BJ (cell line): ENCODE data around the gene ADAMTS13. TPM values are rescaled to one million over a fixed set of nuclear protein-coding genes. Genes with fewer than 3 reads are reported as not detected.

Experiments
- CTCF ChIA-PET: fragments of 350-600 bp; formaldehyde crosslinking; extraction: SDS; loops from one replicate; lab custom pipeline; 2021; ENCODE audit warnings: antibody characterized with exemption, inconsistent platforms; lab: Yijun Ruan, JAX
- POLR2A ChIA-PET: fragments of 300-600 bp; sonication (Branson Sonifier 250); formaldehyde crosslinking; extraction: SDS; loops from one replicate; lab custom pipeline; 2021; ENCODE audit warnings: antibody characterized with exemption; lab: Charles Lee
- DNase-seq: peaks from one replicate; pipeline ENCODE4 v3.0.0-alpha.2; 2011; ENCODE audit warnings: low read depth
- H3K27me3 ChIP-seq: 2 replicates; pipeline ENCODE4 v1.6.0; 2011; ENCODE audit warnings: low read length; ENCODE audit not compliant: control insufficient read depth, insufficient read depth
- H3K36me3 ChIP-seq: 2 replicates; pipeline ENCODE4 v1.5.1; 2011; ENCODE audit warnings: low read length; ENCODE audit not compliant: control insufficient read depth, insufficient read depth
- H3K4me3 ChIP-seq: 2 replicates; pipeline ENCODE4 v1.5.1; 2011; ENCODE audit warnings: low read depth, mild to moderate bottlenecking, control low read depth, low read length
- CTCF ChIP-seq: IDR thresholded peaks from 2 replicates; pipeline ENCODE4 v1.5.1; 2011; ENCODE audit warnings: low read depth, mild to moderate bottlenecking, control low read depth, inconsistent platforms, low read length, moderate library complexity; ENCODE audit not compliant: insufficient read depth
- polyA plus RNA-seq: library from polyadenylated mRNA; depleted of rRNA; stranded (reverse); fragments of >200 nt; gene quantifications from 2 replicates; pipeline ENCODE4 v1.2.3, GENCODE V29; 2011

Gene ADAMTS13
- polyA plus RNA-seq, 1 experiment, result 2.4 TPM

- Histone ChIP-seq H3K27me3 (no peaks in the 10 kb centered on the region), H3K36me3 (no peaks in the 10 kb centered on the region), H3K4me3 (no peak overlapping the region)
- ChIA-PET POLR2A (no interaction called here), CTCF (no interaction called here)
- no peak for DNase-seq
- no peak for TF ChIP-seq CTCF
Observed at GRCh38 chr9:133452562-133452961, 30.4 kb downstream of the ADAMTS13 start.

- Histone ChIP-seq H3K36me3 (no peaks in the 10 kb centered on the region), H3K27me3 (no peaks in the 10 kb centered on the region), H3K4me3 (no peak overlapping the region)
- no peak for DNase-seq
- ChIA-PET CTCF (no interaction called here), POLR2A (no interaction called here)
- TF ChIP-seq CTCF, result no peak
Observed at GRCh38 chr9:133453651-133454050, 31.5 kb downstream of the ADAMTS13 start.

- no peaks in the 10 kb centered on the region for H3K36me3 ChIP-seq
- ChIA-PET CTCF (interaction anchor here (1.5 kb wide), 1 partner anchor 268 kb away, joined by 3 read pairs; no protein-coding TSS in a partner anchor), POLR2A (no interaction called here)
- TF ChIP-seq CTCF, result no peak
- DNase-seq, result no peak
- H3K27me3 ChIP-seq, result no peaks in the 10 kb centered on the region
- H3K4me3 ChIP-seq, result no peak overlapping the region
Observed at GRCh38 chr9:133454325-133454724, 32.2 kb downstream of the ADAMTS13 start.

GRCh38 chr9:133454943-133455673 is 32.9 kb downstream of the ADAMTS13 start:
- no peak for DNase-seq
- ChIA-PET CTCF (interaction anchor here (1.5 kb wide), 1 partner anchor 269 kb away, joined by 3 read pairs; no protein-coding TSS in a partner anchor), POLR2A (no interaction called here)
- Histone ChIP-seq H3K4me3 (no peak overlapping the region), H3K27me3 (no peaks in the 10 kb centered on the region), H3K36me3 (no peaks in the 10 kb centered on the region)
- TF ChIP-seq CTCF, result no peak

- no peaks in the 10 kb centered on the region for H3K27me3 ChIP-seq
- TF ChIP-seq CTCF, result no peak
- DNase-seq, result no peak
- no peaks in the 10 kb centered on the region for H3K36me3 ChIP-seq
- CTCF ChIA-PET, result no interaction called here
- POLR2A ChIA-PET, result no interaction called here
- H3K4me3 ChIP-seq, result no peak overlapping the region
Observed at GRCh38 chr9:133455936-133456335, 33.8 kb downstream of the ADAMTS13 start.
